Choroid plexus epithelial cell (primary cell): ENCODE data around the gene SIDT2.

ENCODE experiments used
- DNase-seq: peaks from one replicate; pipeline ENCODE4 v3.0.0-alpha.2; 2010; ENCODE audit warnings: low read depth
- H3K4me3 ChIP-seq: 2 replicates; pipeline ENCODE4 v1.5.1; 2011; ENCODE audit warnings: low read depth, mild to moderate bottlenecking, control low read depth, low read length, moderate library complexity
- CTCF ChIP-seq: conservative IDR thresholded peaks from 2 replicates; pipeline ENCODE4 v1.5.1; 2011; ENCODE audit warnings: low read depth, mild to moderate bottlenecking, control low read depth, inconsistent platforms, low read length, moderate library complexity

SIDT2 gene

DNA sequence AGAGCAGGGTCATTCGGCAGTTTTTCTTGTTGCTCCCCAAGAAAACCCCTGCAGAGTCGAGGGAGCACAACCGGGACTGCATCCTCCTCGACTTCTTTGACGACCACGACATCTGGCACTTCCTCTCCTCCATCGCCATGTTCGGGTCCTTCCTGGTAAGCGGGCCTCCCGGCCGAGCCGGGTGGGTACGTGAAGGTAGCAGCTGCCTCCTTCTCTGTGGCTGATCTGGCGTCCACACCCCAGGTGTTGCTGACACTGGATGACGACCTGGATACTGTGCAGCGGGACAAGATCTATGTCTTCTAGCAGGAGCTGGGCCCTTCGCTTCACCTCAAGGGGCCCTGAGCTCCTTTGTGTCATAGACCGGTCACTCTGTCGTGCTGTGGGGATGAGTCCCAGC is 17.2 kb downstream of the SIDT2 start:
- no peak for TF ChIP-seq CTCF
- DNase-seq, result no peak
- H3K4me3 ChIP-seq, result no peak overlapping the region

- DNase-seq, result no peak
- no peak overlapping the region for H3K4me3 ChIP-seq
- no peak for TF ChIP-seq CTCF
These were observed 18.5 kb downstream of the SIDT2 start for GRCh38 chr11:117197006-117197405.

- peak; percentile 75 for TF ChIP-seq CTCF
- peak; percentile 50 for DNase-seq
- no peak overlapping the region for H3K4me3 ChIP-seq
These were observed 19.2 kb downstream of the SIDT2 start for GRCh38 chr11:117197516-117198456.

DNA sequence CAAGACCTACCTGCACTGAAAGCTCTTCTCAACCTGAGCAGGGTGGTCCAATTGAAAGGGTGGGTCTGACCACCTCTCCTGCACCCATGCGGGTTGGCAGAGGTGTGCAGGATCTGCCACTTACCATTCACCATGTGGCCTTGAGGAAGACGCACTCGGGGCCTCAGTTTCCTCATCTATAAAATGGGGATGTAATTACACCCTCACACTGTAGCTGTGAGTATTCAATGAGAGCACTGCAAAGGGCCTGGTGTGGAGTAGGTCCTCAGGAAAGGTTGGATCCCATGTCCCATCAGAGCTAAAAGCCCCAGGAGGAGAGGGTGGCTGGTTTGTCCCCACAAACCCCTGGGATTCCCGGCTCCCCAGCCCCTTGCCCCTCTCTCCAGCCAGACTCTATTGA is 20.1 kb downstream of the SIDT2 start:
- TF ChIP-seq CTCF, result no peak
- no peak for DNase-seq
- H3K4me3 ChIP-seq, result peak overlapping the region; percentile 66

DNA sequence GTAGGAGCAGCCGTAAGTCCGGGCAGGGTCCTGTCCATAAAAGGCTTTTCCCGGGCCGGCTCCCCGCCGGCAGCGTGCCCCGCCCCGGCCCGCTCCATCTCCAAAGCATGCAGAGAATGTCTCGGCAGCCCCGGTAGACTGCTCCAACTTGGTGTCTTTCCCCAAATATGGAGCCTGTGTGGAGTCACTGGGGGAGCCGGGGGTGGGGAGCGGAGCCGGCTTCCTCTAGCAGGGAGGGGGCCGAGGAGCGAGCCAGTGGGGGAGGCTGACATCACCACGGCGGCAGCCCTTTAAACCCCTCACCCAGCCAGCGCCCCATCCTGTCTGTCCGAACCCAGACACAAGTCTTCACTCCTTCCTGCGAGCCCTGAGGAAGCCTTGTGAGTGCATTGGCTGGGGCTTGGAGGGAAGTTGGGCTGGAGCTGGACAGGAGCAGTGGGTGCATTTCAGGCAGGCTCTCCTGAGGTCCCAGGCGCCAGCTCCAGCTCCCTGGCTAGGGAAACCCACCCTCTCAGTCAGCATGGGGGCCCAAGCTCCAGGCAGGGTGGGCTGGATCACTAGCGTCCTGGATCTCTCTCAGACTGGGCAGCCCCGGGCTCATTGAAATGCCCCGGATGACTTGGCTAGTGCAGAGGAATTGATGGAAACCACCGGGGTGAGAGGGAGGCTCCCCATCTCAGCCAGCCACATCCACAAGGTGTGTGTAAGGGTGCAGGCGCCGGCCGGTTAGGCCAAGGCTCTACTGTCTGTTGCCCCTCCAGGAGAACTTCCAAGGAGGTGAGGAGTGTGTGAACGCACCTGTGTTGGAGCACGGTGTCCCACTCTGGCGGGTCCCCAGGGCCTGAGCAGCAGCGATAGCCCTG is 20.7 kb downstream of the SIDT2 start, which contains the start of gene TAGLN:
Gene TAGLN, plus strand, starts transcription at position 318 of the 863 bp plus-strand sequence. CDS start 3,644 bp downstream, outside the sequence.
- peak within 1 kb of the TSS; percentile 66 for H3K4me3 ChIP-seq
- no peak for TF ChIP-seq CTCF
- DNase-seq, result peak; percentile 95

DNA sequence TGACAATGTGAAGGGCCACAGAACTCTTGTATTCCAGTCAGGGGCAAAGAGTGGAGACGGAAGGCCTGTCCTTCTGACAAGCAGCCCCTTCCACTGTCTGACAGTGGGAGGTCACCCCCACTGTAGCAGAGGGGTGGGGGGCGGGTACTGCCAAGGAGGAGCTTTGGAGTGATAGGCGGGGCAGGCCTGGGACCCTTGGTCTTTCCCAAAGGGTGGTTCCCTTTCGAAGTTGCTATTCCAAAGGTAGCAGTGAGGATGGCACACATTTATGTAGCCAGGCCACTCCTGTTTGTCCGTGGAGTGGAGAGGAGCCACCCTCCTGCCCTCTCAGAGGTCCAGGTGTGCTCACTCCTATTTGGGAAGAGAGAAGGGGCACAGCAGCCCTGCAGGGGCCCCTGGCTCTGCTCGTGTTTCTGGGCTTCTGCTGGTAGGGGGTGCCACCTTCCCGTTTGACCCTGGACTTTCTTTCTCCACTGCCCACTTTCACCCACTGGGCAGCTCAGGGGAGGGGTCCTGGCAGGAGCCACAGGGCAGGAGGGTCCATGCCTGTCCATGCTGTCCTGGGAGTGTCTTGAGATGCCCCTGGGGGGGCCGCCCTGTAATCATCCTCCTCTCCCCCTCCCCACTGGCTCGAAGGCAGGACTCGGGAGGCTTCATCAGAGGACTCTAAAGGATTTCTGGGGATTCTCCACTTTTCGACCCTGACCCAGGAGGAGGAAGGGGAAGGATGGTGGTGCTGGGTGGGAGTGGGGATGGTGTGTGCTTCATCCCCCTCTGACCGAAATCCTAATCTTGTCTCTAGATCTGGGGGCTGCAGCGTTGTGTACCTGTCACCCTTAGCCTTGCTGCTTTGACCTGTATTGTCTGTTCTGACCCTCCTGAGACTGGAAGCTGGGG is 21.6 kb downstream of the SIDT2 start:
- H3K4me3 ChIP-seq, result peak overlapping the region; percentile 66
- TF ChIP-seq CTCF, result no peak

More for the DNA sequence above, 21.6 kb downstream of the SIDT2 start:
- no peak for DNase-seq
